Gastroesophageal sphincter (tissue), 3 donors: ENCODE measurements around the gene ZNF888.

ENCODE experiments used
- CTCF ChIP-seq, 4 experiments: fragments of 200-600 bp in 2 of 4; fragments of 450-650 bp in 2 of 4; sonication (generic) in 1 of 4; IDR thresholded peaks; one replicate each; pipeline ENCODE4 v1.5.1; 2017 to 2019; ENCODE audit warnings: antibody characterized with exemption in 4 of 4, mild to moderate bottlenecking in 2 of 4, moderate library complexity in 2 of 4
- EP300 ChIP-seq: sonication (generic); formaldehyde crosslinking; IDR thresholded peaks from one replicate; pipeline ENCODE4 v1.6.1; 2017; ENCODE audit warnings: antibody characterized with exemption, mild to moderate bottlenecking
- POLR2A ChIP-seq, 2 donors: fragments of 450-650 bp; IDR thresholded peaks; one replicate each; pipeline ENCODE4 v1.6.1; 2017; ENCODE audit warnings: antibody characterized with exemption in 2 of 2, mild to moderate bottlenecking in 2 of 2, moderate library complexity in 1 of 2
- POLR2AphosphoS5 ChIP-seq: sonication (generic); formaldehyde crosslinking; IDR thresholded peaks from one replicate; pipeline ENCODE4 v1.6.1; 2017; ENCODE audit warnings: antibody characterized with exemption

GRCh38 chr19:52889076-52889475, 34.2 kb downstream of the ZNF888 start:
- no peak for TF ChIP-seq CTCF (IDR thresholded peaks at IDR 0.05)
- TF ChIP-seq POLR2A (IDR thresholded peaks at IDR 0.05): no peak
- no peak for TF ChIP-seq EP300
- no peak for TF ChIP-seq POLR2AphosphoS5
